Right lobe of liver (tissue), 4 donors: ENCODE results near the gene ALS2.

Source experiments
- POLR2A ChIP-seq: fragments of 450-650 bp; IDR thresholded peaks from one replicate; pipeline ENCODE4 v1.6.1; 2017; ENCODE audit warnings: antibody characterized with exemption, mild to moderate bottlenecking
- TF ChIP-seq, protein P1 (sequence below), 4 donors: fragments of 200-600 bp in 3 of 4; fragments of 450-650 bp in 1 of 4; IDR thresholded peaks; one replicate each; pipeline versions ENCODE4 v1.5.1 to v1.8.0; 2016 to 2022; ENCODE audit warnings: antibody characterized with exemption in 4 of 4, mild to moderate bottlenecking in 2 of 4
- donor health status: DM: no; HTN: no; CAD: no.
- donor health status: DM: no; HTN: no; CAD: no.
- donor health status: DM: no; HTN: yes; CAD: no.

DNA sequence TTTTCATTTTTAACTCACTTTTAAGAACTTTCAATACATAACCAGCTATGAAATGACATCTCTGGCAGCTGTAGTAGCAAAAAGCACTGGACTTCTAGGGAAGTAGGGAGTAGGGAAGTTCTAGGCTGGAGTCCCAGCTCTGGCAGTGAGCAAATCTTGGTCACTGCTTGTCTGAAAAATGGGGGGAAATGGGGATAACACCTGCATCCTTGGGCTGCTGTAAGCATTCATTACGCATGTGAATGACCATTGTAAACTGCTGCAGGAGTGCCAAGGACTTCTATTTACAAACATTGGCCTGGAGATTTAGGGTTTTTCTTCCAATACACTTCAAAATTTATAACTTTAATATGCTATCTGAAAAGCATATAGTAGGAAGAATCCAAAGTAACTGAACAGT is 81.3 kb downstream of the ALS2 start:
- no peak for TF ChIP-seq POLR2A
- TF ChIP-seq, protein P1, sequence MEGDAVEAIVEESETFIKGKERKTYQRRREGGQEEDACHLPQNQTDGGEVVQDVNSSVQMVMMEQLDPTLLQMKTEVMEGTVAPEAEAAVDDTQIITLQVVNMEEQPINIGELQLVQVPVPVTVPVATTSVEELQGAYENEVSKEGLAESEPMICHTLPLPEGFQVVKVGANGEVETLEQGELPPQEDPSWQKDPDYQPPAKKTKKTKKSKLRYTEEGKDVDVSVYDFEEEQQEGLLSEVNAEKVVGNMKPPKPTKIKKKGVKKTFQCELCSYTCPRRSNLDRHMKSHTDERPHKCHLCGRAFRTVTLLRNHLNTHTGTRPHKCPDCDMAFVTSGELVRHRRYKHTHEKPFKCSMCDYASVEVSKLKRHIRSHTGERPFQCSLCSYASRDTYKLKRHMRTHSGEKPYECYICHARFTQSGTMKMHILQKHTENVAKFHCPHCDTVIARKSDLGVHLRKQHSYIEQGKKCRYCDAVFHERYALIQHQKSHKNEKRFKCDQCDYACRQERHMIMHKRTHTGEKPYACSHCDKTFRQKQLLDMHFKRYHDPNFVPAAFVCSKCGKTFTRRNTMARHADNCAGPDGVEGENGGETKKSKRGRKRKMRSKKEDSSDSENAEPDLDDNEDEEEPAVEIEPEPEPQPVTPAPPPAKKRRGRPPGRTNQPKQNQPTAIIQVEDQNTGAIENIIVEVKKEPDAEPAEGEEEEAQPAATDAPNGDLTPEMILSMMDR (IDR thresholded peaks at IDR 0.05) = no peak
